NCI-H748 (cell line): ENCODE results near the gene CD177.
"Not testable (repeated sequence)": the region's sequence is repeated elsewhere in the genome, so short reads cannot be mapped to it uniquely, and the experiment has no call there.

Experiments
- DNase-seq: peaks from one replicate; lab custom pipeline; 2025; ENCODE audit not compliant: unreplicated experiment; lab: John Stamatoyannopoulos, UW

Gene CD177

DNA sequence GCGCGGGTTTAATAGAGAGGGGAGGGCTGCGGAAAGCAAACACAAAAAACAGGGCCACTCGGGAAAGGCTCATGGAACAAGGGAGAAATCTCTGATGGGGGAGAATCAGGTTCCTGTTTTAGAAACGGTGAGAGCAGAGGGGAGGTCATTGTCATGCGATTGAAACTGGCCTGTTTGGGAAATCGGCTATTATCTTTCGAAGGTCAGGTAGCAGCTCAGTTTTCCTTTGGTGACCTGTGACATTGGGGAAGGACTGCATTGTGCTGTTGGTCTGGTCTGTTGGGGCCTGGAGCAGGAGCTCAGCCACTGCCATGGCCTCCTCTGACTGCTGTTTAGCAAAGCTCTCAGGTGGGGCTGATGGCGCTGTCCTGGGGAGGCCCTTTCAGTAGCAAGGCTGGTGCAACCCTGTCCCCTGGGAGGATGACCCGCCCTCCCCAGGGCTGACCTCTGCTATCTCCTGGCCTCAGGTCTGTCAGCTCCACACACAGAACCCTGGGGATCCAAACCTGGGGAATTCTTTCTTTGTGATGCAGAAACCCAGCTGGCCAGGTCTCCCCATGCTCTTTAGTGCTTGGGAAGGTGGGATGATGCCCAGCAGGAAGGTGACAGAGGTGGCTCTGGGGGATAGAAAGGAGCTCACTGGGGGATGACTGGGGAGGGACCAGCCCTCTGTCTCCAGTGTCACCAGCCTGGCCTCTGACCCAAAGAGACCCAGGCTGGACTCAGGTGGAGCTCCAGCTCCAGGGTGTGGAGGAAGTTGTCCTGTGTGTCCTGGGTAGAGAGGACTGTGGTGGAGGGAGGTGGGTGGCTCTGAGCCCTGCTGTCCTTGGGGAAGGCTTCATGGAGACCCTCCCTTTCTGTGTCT is 21.2 kb upstream of the CD177 start:
- no peak for DNase-seq

DNA sequence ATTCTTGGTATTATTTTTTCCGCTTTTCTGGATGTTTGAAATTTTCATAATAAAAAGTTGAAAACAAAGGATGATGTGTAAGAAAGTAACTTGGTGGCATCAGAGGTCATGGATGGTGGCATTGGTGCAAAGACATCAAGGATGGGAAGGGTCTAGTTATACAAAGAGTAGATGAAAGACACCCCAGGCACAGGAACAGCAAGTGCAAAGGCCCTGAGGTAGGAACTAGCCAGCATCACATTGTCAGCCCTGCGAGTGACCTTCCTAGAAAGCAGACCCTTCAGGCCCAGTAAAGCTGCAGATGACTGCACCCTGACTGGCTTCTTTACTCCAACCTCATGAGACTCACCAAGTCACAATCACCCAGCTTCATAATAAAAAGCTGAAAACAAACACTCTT is 17.0 kb upstream of the CD177 start:
- DNase-seq = not testable (repeated sequence)

DNA sequence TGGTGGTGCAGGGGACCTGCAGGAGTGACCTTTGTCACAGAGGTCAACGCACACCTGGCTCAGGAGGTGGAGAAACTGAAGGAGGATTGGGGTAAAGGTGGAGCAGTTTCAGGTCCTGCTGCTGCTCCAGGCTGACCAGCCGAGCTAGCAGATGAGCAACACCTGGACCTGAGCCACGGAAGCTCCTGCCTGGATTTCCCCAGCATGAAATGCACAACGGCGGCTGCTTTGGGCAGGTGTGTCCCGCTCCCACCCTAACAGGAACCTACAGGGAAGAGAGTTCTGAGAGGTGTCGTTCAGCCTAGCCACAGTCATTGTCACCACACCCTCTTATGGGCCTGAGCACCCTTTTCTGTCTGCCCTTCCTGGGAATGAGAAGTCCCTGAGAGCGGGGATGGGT is 15.7 kb upstream of the CD177 start:
- DNase-seq = peak; percentile 58

DNA sequence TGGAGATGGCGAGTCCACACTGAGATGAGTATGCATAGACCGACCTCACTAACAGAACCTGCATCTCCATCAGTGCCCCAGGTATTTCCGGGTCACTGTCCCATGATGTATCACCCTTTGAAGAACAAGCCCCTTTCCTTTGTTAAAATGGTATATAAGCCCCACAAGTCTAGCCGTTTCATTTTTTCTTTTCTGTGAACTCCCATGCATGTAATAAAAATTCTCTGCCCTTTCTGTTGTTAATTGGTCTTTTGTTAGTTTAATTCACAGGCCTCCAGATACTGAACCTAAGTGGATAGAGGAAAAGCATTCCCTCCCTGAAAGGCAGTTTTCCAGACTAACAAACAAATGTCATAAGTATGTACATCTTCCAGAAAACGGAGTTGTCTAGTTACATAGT is 15.0 kb upstream of the CD177 start:
- no peak for DNase-seq

- peak; percentile 27 for DNase-seq
These were observed 14.1 kb upstream of the CD177 start for GRCh38 chr19:43339243-43339930.

DNA sequence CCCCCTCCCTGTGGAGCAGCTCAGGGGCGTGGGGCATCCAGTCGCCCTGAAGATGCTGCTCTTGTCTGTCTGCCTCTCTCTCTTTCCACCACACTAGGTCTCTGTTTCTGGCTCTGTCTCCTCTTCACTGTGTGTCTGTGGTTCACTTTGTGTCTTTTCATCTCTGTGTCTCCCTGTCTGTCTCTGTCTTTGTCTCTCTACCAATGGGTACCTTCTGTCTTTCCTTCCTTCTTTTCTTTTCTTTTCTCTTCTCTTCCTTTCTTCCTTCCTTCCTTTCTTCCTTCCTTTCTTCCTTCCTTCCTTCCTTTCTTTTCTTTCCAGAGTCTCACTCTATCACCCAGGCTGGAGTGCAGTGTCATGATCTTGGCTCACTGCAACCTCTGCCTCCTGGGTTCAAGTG is 13.4 kb upstream of the CD177 start:
- DNase-seq = not testable (repeated sequence)

GRCh38 chr19:43341098-43341497 is 12.4 kb upstream of the CD177 start:
- not testable (repeated sequence) for DNase-seq

GRCh38 chr19:43342104-43342503 is 11.4 kb upstream of the CD177 start:
- peak; percentile 99 for DNase-seq

DNA sequence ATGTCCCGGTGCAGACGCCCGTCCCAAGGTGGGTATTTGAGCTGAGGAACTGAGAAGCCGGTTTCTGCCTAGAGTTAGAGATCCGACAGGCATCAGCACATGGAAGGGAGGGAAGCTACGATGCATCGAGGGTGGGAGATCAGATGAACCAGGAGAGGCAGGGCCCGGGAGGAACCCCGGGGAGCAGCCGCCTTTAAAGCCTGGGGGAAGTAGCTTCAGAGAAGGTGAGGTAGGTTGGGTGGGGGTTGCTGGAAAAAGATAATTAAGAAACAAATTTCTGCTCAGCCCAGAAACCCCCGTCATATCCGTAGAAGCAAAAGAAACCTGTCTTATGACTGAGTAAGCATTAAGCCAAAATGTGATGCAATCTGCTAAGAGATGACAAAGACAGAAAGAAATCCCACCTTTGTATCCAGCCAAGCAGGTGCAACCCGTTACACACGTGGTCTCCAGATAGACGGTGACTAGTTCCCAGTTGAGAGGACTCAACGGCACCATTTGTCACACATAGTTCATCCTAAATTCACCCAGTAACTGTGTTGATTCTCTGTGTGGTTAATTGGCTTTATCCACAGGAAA is 9.1 kb upstream of the CD177 start:
- not testable (repeated sequence) for DNase-seq

DNA sequence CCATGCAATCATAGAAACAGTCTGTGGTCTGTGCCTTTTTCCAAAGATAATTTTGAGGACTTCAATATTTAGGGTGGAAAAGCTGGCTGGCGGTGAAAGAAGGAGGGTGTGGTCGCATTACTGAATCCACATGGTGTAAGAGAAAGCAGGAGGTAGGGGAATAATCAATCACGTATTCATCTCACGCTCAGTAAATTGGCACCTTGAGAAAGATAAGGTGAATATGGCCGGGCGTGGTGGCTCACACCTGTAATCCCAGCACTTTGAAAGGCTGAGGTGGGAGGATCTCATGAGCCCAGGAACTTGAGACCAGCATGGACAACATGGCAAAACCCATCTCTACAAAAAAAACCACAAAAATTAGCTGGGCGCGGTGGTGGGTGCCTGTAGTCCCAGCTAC is 3.7 kb upstream of the CD177 start:
- DNase-seq = peak; percentile 73

DNA sequence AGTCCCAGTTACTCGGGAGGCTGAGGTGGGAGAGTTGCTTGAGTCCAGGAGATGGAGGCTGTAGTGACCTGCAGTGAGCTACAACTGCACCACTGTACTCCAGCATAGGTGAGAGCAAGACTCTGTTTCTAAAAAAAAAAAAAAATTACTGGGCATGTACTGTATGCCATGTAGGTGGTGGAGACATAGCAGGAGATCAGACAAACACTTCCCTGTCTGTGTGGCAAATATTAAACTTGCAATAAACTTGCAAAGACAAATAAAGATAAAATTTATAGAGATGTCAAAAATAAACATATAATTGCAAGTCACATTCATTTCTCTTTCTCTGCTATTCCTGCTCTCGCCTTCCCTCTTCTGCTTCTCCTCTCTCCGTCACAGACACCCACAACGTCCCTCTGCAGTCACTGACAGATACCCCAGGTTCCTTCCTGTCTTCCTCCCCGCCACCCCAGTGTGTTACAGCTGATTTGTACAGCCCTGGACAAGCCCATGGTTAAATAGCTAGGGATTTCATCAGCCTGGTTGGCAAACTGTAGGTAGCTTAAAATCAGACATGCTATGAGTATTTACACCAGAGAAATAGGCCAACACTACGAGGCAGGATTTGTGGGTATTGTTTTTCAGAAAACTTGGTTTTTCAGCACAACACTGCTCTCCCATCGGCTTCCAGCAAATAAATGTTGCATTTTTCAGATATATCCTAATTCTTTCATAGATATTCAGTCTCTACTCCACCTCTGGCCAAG is 1.3 kb upstream of the CD177 start:
- DNase-seq = no peak

DNA sequence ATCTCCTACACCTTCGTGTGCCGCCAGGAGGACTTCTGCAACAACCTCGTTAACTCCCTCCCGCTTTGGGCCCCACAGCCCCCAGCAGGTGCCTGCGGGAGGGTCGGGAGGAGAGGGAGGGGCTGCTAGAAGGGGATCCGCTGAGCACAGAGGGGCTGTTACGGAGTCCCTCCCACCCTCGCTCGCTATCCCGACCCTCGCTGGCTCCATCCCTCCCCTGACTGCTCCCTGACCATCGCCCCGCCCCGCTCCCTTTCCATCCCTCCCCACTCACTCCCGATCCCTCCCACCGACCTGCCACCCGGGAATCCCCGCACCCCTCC is 780 bp downstream of the CD177 start:
- DNase-seq = no peak

DNA sequence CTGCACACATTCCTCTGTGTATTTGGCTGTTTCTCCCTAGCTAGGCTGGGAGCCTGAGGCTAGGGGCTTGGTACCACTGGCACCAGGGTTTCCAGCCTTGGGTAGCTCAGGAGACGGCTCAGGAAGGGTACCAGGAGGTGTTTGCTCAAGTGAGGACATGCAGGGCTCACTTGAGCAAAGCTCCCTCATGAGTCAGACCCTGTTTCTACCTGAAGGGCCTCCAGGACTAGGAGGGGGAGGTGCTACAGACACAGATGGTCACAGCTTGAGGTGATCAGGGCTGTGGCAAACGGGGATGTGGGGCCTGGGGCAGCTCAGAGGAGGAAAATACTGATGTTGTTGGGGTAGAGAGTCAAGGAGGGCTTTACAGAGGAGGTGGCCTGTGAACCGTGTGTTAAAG is 3.3 kb downstream of the CD177 start:
- not testable (repeated sequence) for DNase-seq

DNA sequence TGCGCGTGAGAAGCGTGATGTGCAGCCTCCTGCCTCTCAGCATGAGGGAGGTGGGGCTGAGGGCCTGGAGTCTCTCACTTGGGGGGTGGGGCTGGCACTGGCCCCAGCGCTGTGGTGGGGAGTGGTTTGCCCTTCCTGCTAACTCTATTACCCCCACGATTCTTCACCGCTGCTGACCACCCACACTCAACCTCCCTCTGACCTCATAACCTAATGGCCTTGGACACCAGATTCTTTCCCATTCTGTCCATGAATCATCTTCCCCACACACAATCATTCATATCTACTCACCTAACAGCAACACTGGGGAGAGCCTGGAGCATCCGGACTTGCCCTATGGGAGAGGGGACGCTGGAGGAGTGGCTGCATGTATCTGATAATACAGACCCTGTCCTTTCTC is 8.7 kb downstream of the CD177 start:
- DNase-seq = no peak

DNA sequence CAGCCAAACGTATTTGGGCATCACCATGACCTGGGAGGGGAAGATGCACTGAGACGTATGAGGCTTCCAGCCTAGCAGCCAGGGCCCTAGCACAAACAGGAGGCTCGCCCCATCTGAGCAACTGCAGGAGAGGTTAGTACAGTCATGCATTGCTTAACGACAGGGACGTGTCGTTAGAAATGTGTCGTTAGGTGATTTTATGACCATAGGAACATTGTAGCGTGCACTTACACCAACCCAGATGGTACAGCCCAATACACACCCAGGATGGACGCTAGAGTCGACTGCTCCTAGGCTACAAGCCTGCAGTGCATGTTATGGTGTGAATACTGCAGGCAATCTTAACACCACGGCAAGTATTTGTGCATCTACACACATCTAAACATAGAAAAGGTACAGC is 9.3 kb downstream of the CD177 start:
- no peak for DNase-seq

DNA sequence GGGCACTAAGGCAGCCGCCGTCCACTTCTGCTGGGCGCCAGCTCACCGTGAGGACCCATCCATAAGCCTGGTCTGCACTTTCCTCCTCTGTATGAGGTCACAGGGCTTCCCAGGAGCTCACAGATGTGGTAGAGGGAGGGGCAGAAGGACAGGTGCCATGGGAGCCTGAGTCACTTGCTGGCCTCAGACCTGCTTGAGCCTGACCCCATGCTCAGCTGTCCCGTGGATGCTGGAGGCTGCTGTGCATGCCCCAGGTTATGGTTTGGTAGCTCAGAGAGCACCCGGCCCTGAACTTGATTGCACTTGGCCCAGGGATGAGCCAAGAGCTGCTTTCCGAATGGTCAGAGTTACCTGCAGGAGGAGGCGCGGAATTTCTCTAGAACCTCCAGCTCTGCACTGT is 12.2 kb downstream of the CD177 start:
- not testable (repeated sequence) for DNase-seq

DNA sequence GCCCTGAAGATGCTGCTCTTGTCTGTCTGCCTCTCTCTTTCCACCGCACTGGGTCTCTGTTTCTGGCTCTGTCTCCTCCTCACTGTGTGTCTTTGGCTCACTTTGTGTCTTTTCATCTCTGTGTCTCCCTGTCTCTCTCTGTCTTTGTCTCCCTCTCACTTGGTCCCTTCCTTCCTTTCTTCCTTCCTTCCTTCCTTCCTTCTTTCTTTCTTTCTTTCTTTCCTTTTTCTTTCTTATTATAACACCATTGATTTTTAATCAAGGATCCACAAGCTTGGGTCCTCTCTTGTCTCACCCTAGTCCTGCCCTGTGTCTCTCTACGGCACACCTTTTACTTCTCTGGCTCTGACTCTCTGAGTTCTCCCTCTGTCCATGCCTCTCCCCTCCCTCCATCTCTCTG is 14.3 kb downstream of the CD177 start:
- no peak for DNase-seq

- peak; percentile 58 for DNase-seq
These were observed 15.4 kb downstream of the CD177 start for GRCh38 chr19:43368897-43369296.

DNA sequence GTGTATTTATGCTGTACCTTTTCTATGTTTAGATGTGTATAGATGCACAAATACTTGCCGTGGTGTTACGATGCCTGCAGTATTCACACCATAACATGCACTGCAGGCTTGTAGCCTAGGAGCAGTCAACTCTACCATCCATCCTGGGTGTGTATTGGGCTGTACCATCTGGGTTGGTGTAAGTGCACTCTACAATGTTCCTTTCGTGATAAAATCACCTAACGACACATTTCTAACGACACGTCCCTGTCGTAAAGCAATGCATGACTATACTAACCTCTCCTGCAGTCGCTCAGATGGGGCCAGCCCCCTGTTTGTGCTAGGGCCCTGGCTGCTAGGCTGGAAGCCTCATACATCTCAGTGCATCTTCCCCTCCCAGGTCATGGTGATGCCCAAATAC is 18.4 kb downstream of the CD177 start:
- DNase-seq = no peak

- DNase-seq = no peak
These were observed 19.0 kb downstream of the CD177 start for GRCh38 chr19:43372462-43372861.

DNA sequence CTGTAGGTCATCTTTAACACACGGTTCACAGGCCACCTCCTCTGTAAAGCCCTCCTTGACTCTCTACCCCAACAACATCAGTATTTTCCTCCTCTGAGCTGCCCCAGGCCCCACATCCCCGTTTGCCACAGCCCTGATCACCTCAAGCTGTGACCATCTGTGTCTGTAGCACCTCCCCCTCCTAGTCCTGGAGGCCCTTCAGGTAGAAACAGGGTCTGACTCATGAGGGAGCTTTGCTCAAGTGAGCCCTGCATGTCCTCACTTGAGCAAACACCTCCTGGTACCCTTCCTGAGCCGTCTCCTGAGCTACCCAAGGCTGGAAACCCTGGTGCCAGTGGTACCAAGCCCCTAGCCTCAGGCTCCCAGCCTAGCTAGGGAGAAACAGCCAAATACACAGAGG is 24.1 kb downstream of the CD177 start:
- not testable (repeated sequence) for DNase-seq

DNA sequence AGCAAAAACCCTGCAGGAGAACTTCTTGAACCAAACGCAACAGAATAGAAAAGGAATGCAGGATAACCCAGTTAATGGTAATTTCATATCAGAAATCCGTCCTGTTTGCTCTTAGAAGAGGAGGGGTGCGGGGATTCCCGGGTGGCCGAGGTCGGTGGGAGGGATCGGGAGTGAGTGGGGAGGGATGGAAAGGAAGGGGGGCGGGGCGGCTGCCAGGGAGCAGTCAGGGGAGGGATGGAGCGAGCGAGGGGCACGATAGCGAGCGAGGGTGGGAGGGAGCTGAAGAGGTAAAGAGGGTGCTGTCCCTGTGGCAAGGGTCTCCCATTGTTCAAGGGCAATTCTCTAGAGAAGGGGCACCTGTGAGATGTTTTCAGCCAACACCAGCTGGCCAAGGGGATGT is 26.5 kb downstream of the CD177 start:
- DNase-seq = no peak
